Measurements from ENCODE around the gene MMAA.

GRCh38 chr4:145644699-145645098 lies 25.5 kb downstream of the MMAA start:
- TF ChIP-seq REST (IDR thresholded peaks at IDR 0.05; ENCODE audit: insufficient read depth in 1 of 2, low read depth in 2 of 2, low read length in 2 of 2) (no peak), POLR2AphosphoS5 (IDR thresholded peaks at IDR 0.05; ENCODE audit: low read depth, low read length) (no peak), TAF1 (IDR thresholded peaks at IDR 0.05; ENCODE audit: borderline replicate concordance, insufficient read depth, low read length) (no peak)
